Pancreas (tissue), 10 donors: ENCODE results near the gene MYL11. TPM values are rescaled to one million over a fixed set of nuclear protein-coding genes. Genes with fewer than 3 reads are reported as not detected.

ENCODE experiments used
- ATAC-seq, 4 donors: fragments of 200-7000 bp; cut with Tn5 transposase; one replicate each; pipeline versions ENCODE4 v1.8.0 to v1.9.1; 2020; ENCODE audit warnings: mild to moderate bottlenecking in 4 of 4, moderate library complexity in 4 of 4
- DNase-seq, 6 donors: peaks; one replicate each; pipeline ENCODE4 v3.0.0-alpha.2; 2020
- FAIRE-seq: peaks from 2 replicates; lab custom pipeline; 2012; peaks lifted over from hg19 to GRCh38; lab: Jason Lieb, UNC
- H3K27ac ChIP-seq, 4 donors: fragments of 200-600 bp; sonication (generic); 1 replicate in 3 of 4; 2 replicates in 1 of 4; pipeline versions ENCODE4 v1.5.0 to v1.8.0; 2020
- H3K27me3 ChIP-seq, 4 donors: fragments of 200-600 bp; one replicate each; pipeline ENCODE4 v1.8.0; 2021
- H3K36me3 ChIP-seq, 3 donors: fragments of 200-600 bp; sonication (generic) in 1 of 3; one replicate each; pipeline versions ENCODE4 v1.5.0 to v1.8.0; 2020 to 2021
- H3K4me1 ChIP-seq, 3 donors: fragments of 200-600 bp; one replicate each; pipeline ENCODE4 v1.8.0; 2021
- H3K4me3 ChIP-seq, 4 donors: fragments of 200-600 bp; sonication (generic) in 2 of 4; one replicate each; pipeline versions ENCODE4 v1.5.0 to v1.8.0; 2020 to 2021
- H3K9me3 ChIP-seq, 4 donors: fragments of 200-600 bp; one replicate each; pipeline ENCODE4 v1.8.0; 2021
- CTCF ChIP-seq, 4 donors: fragments of 200-600 bp; sonication (generic) in 3 of 4; IDR thresholded peaks; one replicate each; pipeline versions ENCODE4 v1.5.0 to v1.8.0; 2021; ENCODE audit warnings: antibody characterized with exemption in 4 of 4
- WGBS, 2 donors: extraction: QIAGEN DNeasy Blood & Tissue Kit; methylation state at CpG; one replicate each; pipeline ENCODE4 v1.1.7; 2013; 5-methylcytosine and 5-hydroxymethylcytosine counted together
- intact Hi-C, 3 donors: fragments of 100-400 bp; cut with DNase I; formaldehyde crosslinking; loops; one replicate each; pipeline versions ENCODE4 v1.11.1 to v1.14.2; 2022
- polyA plus RNA-seq, 2 donors: library from polyadenylated mRNA; stranded (reverse); fragments of 200-250 nt; gene quantifications; one replicate each; pipeline ENCODE4 v1.2.3, GENCODE V29; 2013
- total RNA-seq, 6 donors: library from RNA; stranded (reverse); fragmentation: NEBNext Ultra II Directional in 4 of 6; extraction: Animal tissue kit (Norgen Biotek cat#: 25700) in 4 of 6; gene quantifications; one replicate each; pipeline versions ENCODE4 v1.2.1 to v1.2.4, GENCODE V29; 2021 to 2023
- donor health status: healthy with polysubstance abuse.
- donor health status: DM: no; HTN: no; CAD: no; lungs with moderate emphysema.
- donor health status: DM: no; HTN: no; CAD: no.
- donor health status: control.
- donor health status: control.
- donor health status: Bipolar disorder and iron deficiency.
- donor health status: DM: yes; HTN: yes; CAD: no.
- donor health status: DM: no; HTN: no; CAD: no.
- donor health status: DM: no; HTN: no; CAD: no.
- donor health status: DM: yes; HTN: yes; CAD: no.

The MYL11 gene
- total and polyA plus RNA-seq, 8 donors: 0.24 to 0.84 (median 0.31) TPM; not detected in 3

- no peak for TF ChIP-seq CTCF (IDR thresholded peaks at IDR 0.05)
- H3K27me3 ChIP-seq: no peaks in the 10 kb centered on the region
- H3K9me3 ChIP-seq: no peaks in the 10 kb centered on the region
- peak overlapping the region; percentile 40 to 66 (median 50) for H3K4me3 ChIP-seq
- 1% methylated on average over 101 to 140 of the region's 140 CpGs for WGBS, 2 donors
- peaks cover 18 to 25% (median 19%) of the 10 kb centered on the region in 3 donors for H3K4me1 ChIP-seq
- ATAC-seq (peak; percentile 88 to 92 (median 90)), DNase-seq (peak; percentile 81 to 97 (median 92)), FAIRE-seq (no peak)
- H3K36me3 ChIP-seq: no peaks in the 10 kb centered on the region
- intact Hi-C loops: no loop called here
- peak overlapping the region; percentile 70 to 91 (median 90) for H3K27ac ChIP-seq
These were observed 43.1 kb downstream of the MYL11 start for GRCh38 chr16:30417529-30418349.

- FAIRE-seq: no peak
- H3K4me3 ChIP-seq: peak overlapping the region; percentile 40 to 66 (median 50)
- 60 to 68% methylated on average over 26 to 31 of the region's 31 CpGs for WGBS, 2 donors
These were observed 44.0 kb downstream of the MYL11 start for GRCh38 chr16:30418350-30419181.

GRCh38 chr16:30421010-30421409, 46.4 kb downstream of the MYL11 start:
- FAIRE-seq: no peak
- Histone ChIP-seq H3K4me3 (no peak overlapping the region), H3K9me3 (no peaks in the 10 kb centered on the region), H3K4me1 (peaks cover 0 to 7% (median 3%) of the 10 kb centered on the region in 3 donors), H3K36me3 (peaks cover 0 to 6% (median 0%) of the 10 kb centered on the region in 3 donors), H3K27ac (no peak overlapping the region), H3K27me3 (no peaks in the 10 kb centered on the region)
- DNase-seq: no peak
- ATAC-seq: no peak
- TF ChIP-seq CTCF (IDR thresholded peaks at IDR 0.05): no peak
- WGBS, 2 donors: 75 to 78% methylated on average over 5 of the region's 5 CpGs
- intact Hi-C loops: no loop called here

More at GRCh38 chr16:30418350-30419181, 44.0 kb downstream of the MYL11 start:
- no peaks in the 10 kb centered on the region for H3K9me3 ChIP-seq
- TF ChIP-seq CTCF (IDR thresholded peaks at IDR 0.05): no peak
- no peaks in the 10 kb centered on the region for H3K27me3 ChIP-seq
- H3K36me3 ChIP-seq: no peaks in the 10 kb centered on the region
- no peak for ATAC-seq
- H3K4me1 ChIP-seq: peaks cover 10 to 18% (median 11%) of the 10 kb centered on the region in 3 donors
- intact Hi-C loops: no loop called here
- DNase-seq: no peak
- H3K27ac ChIP-seq: peak overlapping the region; percentile 70 to 91 (median 90)

Other genes with a start within 250 kb of the MYL11 start
- 10 to 100 TPM in 3 of 6 donors, 1 to 10 TPM in 3; 2.1 to 26.4 (median 9.7) TPM for gene CORO1A, start 191.2 kb upstream of the MYL11 start, total RNA-seq
- gene CORO1A, start 191.2 kb upstream of the MYL11 start, polyA plus RNA-seq: 10 to 100 TPM; 12.2 to 14.9 TPM
- gene BOLA2B, start 181.1 kb upstream of the MYL11 start, total RNA-seq: 10 to 100 TPM; 17.3 to 39.1 (median 30.6) TPM
- 100 to 1,000 TPM in 1 of 2 donors, 10 to 100 TPM in 1; 77.2 to 138 TPM for gene BOLA2B, start 181.1 kb upstream of the MYL11 start, polyA plus RNA-seq
- gene SLX1A, start 180.9 kb upstream of the MYL11 start, total RNA-seq: 10 to 100 TPM in 4 of 6 donors, 1 to 10 TPM in 2; 9.0 to 25.0 (median 14.0) TPM
- gene SLX1A, start 180.9 kb upstream of the MYL11 start, polyA plus RNA-seq: 10 to 100 TPM; 61.8 to 63.8 TPM
- gene SULT1A3, start 175.5 kb upstream of the MYL11 start, total RNA-seq: 10 to 100 TPM in 1 of 6 donors, 1 to 10 TPM in 5; 1.0 to 14.7 (median 4.8) TPM
- 100 to 1,000 TPM in 1 of 2 donors, 10 to 100 TPM in 1; 64.5 to 106 TPM for gene SULT1A3, start 175.5 kb upstream of the MYL11 start, polyA plus RNA-seq
- gene NPIPB13, start 126.3 kb upstream of the MYL11 start, total RNA-seq: 10 to 100 TPM in 1 of 6 donors, 1 to 10 TPM in 4, under 1 TPM in 1; 0.70 to 14.4 (median 5.3) TPM
- gene NPIPB13, start 126.3 kb upstream of the MYL11 start, polyA plus RNA-seq: 1 to 10 TPM; 6.9 to 10.0 TPM
- gene CD2BP2, start 19.5 kb upstream of the MYL11 start, total RNA-seq: 10 to 100 TPM; 24.8 to 36.5 (median 29.6) TPM
- 10 to 100 TPM; 29.2 to 34.5 TPM for gene CD2BP2, start 19.5 kb upstream of the MYL11 start, polyA plus RNA-seq
- gene TBC1D10B, start 4.3 kb upstream of the MYL11 start, total RNA-seq: 10 to 100 TPM; 14.5 to 23.3 (median 15.2) TPM
- gene TBC1D10B, start 4.3 kb upstream of the MYL11 start, polyA plus RNA-seq: 10 to 100 TPM; 26.9 to 28.2 TPM
- 1 to 10 TPM in 5 of 6 donors, under 1 TPM in 1; 0.63 to 1.8 (median 1.2) TPM for gene SEPTIN1, start 7.8 kb downstream of the MYL11 start, total RNA-seq
- 1 to 10 TPM; 2.1 to 3.3 TPM for gene SEPTIN1, start 7.8 kb downstream of the MYL11 start, polyA plus RNA-seq
- gene ZNF48, start 20.6 kb downstream of the MYL11 start, total RNA-seq: 1 to 10 TPM; 4.0 to 6.5 (median 4.6) TPM
- gene ZNF48, start 20.6 kb downstream of the MYL11 start, polyA plus RNA-seq: 1 to 10 TPM; 3.1 to 5.0 TPM
- 1 to 10 TPM; 1.5 to 5.0 (median 3.1) TPM for gene ZNF771, start 32.8 kb downstream of the MYL11 start, total RNA-seq
- gene ZNF771, start 32.8 kb downstream of the MYL11 start, polyA plus RNA-seq: 1 to 10 TPM; 3.0 to 3.8 TPM
- 10 to 100 TPM; 12.2 to 20.7 (median 16.6) TPM for gene DCTPP1, start 55.2 kb downstream of the MYL11 start, total RNA-seq
- 10 to 100 TPM; 12.2 to 16.9 TPM for gene DCTPP1, start 55.2 kb downstream of the MYL11 start, polyA plus RNA-seq
- 10 to 100 TPM; 17.5 to 35.4 (median 25.4) TPM for gene SEPHS2, start 71.1 kb downstream of the MYL11 start, total RNA-seq
- 10 to 100 TPM; 14.8 to 30.3 TPM for gene SEPHS2, start 71.1 kb downstream of the MYL11 start, polyA plus RNA-seq
- 1 to 10 TPM; 1.1 to 9.1 (median 3.1) TPM for gene ITGAL, start 97.9 kb downstream of the MYL11 start, total RNA-seq
- 1 to 10 TPM in 1 of 2 donors, under 1 TPM in 1; 0.54 to 1.0 TPM for gene ITGAL, start 97.9 kb downstream of the MYL11 start, polyA plus RNA-seq
- gene ZNF768, start 151.8 kb downstream of the MYL11 start, total RNA-seq: 10 to 100 TPM; 11.7 to 21.3 (median 13.5) TPM
- 10 to 100 TPM; 26.7 to 31.4 TPM for gene ZNF768, start 151.8 kb downstream of the MYL11 start, polyA plus RNA-seq
- gene ZNF747, start 160.1 kb downstream of the MYL11 start, total RNA-seq: 1 to 10 TPM; 2.7 to 6.0 (median 4.5) TPM
- 1 to 10 TPM; 5.5 to 6.9 TPM for gene ZNF747, start 160.1 kb downstream of the MYL11 start, polyA plus RNA-seq
- gene ZNF764, start 183.6 kb downstream of the MYL11 start, total RNA-seq: 1 to 10 TPM; 3.1 to 5.6 (median 4.0) TPM
- 1 to 10 TPM; 4.8 to 5.4 TPM for gene ZNF764, start 183.6 kb downstream of the MYL11 start, polyA plus RNA-seq
- 10 to 100 TPM in 2 of 6 donors, 1 to 10 TPM in 4; 7.6 to 11.3 (median 9.6) TPM for gene ZNF688, start 196.9 kb downstream of the MYL11 start, total RNA-seq
- gene ZNF688, start 196.9 kb downstream of the MYL11 start, polyA plus RNA-seq: 10 to 100 TPM; 24.3 to 26.4 TPM
- 10 to 100 TPM in 1 of 6 donors, 1 to 10 TPM in 5; 7.1 to 12.1 (median 8.1) TPM for gene ZNF785, start 210.9 kb downstream of the MYL11 start, total RNA-seq
- 1 to 10 TPM; 6.3 to 8.4 TPM for gene ZNF785, start 210.9 kb downstream of the MYL11 start, polyA plus RNA-seq
- gene ZNF689, start 235.6 kb downstream of the MYL11 start, total RNA-seq: 1 to 10 TPM; 4.2 to 6.1 (median 5.4) TPM
- gene ZNF689, start 235.6 kb downstream of the MYL11 start, polyA plus RNA-seq: 1 to 10 TPM; 2.9 to 4.4 TPM